Measurements from ENCODE around the gene ARFRP1.

- TF ChIP-seq, protein P1, sequence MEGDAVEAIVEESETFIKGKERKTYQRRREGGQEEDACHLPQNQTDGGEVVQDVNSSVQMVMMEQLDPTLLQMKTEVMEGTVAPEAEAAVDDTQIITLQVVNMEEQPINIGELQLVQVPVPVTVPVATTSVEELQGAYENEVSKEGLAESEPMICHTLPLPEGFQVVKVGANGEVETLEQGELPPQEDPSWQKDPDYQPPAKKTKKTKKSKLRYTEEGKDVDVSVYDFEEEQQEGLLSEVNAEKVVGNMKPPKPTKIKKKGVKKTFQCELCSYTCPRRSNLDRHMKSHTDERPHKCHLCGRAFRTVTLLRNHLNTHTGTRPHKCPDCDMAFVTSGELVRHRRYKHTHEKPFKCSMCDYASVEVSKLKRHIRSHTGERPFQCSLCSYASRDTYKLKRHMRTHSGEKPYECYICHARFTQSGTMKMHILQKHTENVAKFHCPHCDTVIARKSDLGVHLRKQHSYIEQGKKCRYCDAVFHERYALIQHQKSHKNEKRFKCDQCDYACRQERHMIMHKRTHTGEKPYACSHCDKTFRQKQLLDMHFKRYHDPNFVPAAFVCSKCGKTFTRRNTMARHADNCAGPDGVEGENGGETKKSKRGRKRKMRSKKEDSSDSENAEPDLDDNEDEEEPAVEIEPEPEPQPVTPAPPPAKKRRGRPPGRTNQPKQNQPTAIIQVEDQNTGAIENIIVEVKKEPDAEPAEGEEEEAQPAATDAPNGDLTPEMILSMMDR (IDR thresholded peaks at IDR 0.05): no peak
- no peak for TF ChIP-seq ZFX (IDR thresholded peaks at IDR 0.05; ENCODE audit: borderline replicate concordance)
Measured at GRCh38 chr20:63736893-63737694, 29.3 kb upstream of the ARFRP1 start.
